IMR-90 (cell line): ENCODE measurements around the gene C11orf97. TPM values are rescaled to one million over a fixed set of nuclear protein-coding genes. Genes with fewer than 3 reads are reported as not detected.

Experiments used
- ATAC-seq: fragments of 200-7000 bp; cut with Tn5 transposase; 2 replicates; pipeline ENCODE4 v1.9.1; 2020; ENCODE audit warnings: low read depth, mild to moderate bottlenecking, moderate library complexity
- BruUV-seq: library from RNA; stranded (reverse); fragments of 400-500 nt; replicated peaks from 2 replicates; lab custom pipeline; 2021; lab: Mats Ljungman, UMichigan
- CTCF ChIA-PET: fragments of 300-600 bp; formaldehyde crosslinking; extraction: SDS; loops from one replicate; lab custom pipeline; 2021; ENCODE audit warnings: antibody characterized with exemption; lab: Yijun Ruan, JAX
- POLR2A ChIA-PET: fragments of 300-600 bp; sonication (Branson Sonifier 250); formaldehyde crosslinking; loops from one replicate; lab custom pipeline; 2022; ENCODE audit warnings: antibody characterized with exemption; ENCODE audit not compliant: unreplicated experiment; lab: Charles Lee
- DNase-seq: peaks from one replicate; pipeline ENCODE4 v3.0.0; 2013
- H2AFZ ChIP-seq: replicated peaks from 2 replicates; pipeline ENCODE3; 2013; ENCODE audit warnings: low read length, mild to moderate bottlenecking; ENCODE audit not compliant: poor library complexity
- H2AK5ac ChIP-seq: 2 replicates; pipeline ENCODE4 v1.6.1; 2013; ENCODE audit warnings: low read depth, low read length, inconsistent platforms
- H2AK9ac ChIP-seq: replicated peaks from 2 replicates; pipeline ENCODE3; 2013; ENCODE audit warnings: mild to moderate bottlenecking, low read depth, low read length, moderate library complexity; ENCODE audit not compliant: poor library complexity
- H2BK120ac ChIP-seq: 2 replicates; pipeline ENCODE4 v1.6.1; 2013; ENCODE audit warnings: low read depth, low read length, inconsistent platforms
- H2BK15ac ChIP-seq: 3 replicates; pipeline ENCODE4 v1.6.1; 2013; ENCODE audit warnings: low read depth, low read length, inconsistent platforms
- H2BK20ac ChIP-seq: 2 replicates; pipeline ENCODE4 v1.6.1; 2013; ENCODE audit warnings: low read depth, mild to moderate bottlenecking, inconsistent platforms, low read length, moderate library complexity
- H2BK5ac ChIP-seq: 2 replicates; pipeline ENCODE4 v1.6.1; 2013; ENCODE audit warnings: mild to moderate bottlenecking, low read depth, low read length, inconsistent platforms; ENCODE audit not compliant: poor library complexity, severe bottlenecking
- H3K14ac ChIP-seq: replicated peaks from 2 replicates; pipeline ENCODE4 v1.6.1; 2013; ENCODE audit warnings: low read depth, low read length, inconsistent platforms
- H3K18ac ChIP-seq: 2 replicates; pipeline ENCODE4 v1.6.1; 2013; ENCODE audit warnings: low read depth, low read length, control low read depth
- H3K23ac ChIP-seq: 2 replicates; pipeline ENCODE4 v1.6.1; 2013; ENCODE audit warnings: low read depth, low read length, inconsistent platforms
- H3K27ac ChIP-seq: 2 replicates; pipeline ENCODE4 v1.5.1; 2013; ENCODE audit warnings: mild to moderate bottlenecking, control low read depth, low read length; ENCODE audit not compliant: insufficient read depth
- H3K27me3 ChIP-seq: 2 replicates; pipeline ENCODE4 v1.6.1; 2013; ENCODE audit warnings: low read length; ENCODE audit not compliant: control insufficient read depth, insufficient read depth
- H3K36me3 ChIP-seq: 2 replicates; pipeline ENCODE4 v1.6.1; 2013; ENCODE audit warnings: low read length, mixed read lengths; ENCODE audit not compliant: control insufficient read depth, insufficient read depth
- H3K4ac ChIP-seq: 2 replicates; pipeline ENCODE4 v1.6.1; 2013; ENCODE audit warnings: low read depth, low read length, inconsistent platforms
- H3K4me1 ChIP-seq: 2 replicates; pipeline ENCODE4 v1.6.1; 2013; ENCODE audit warnings: low read length, mixed read lengths; ENCODE audit not compliant: control insufficient read depth, insufficient read depth
- H3K4me2 ChIP-seq: 2 replicates; pipeline ENCODE4 v1.6.1; 2013; ENCODE audit warnings: low read depth, mild to moderate bottlenecking, control low read depth, low read length, moderate library complexity
- H3K4me3 ChIP-seq: 2 replicates; pipeline ENCODE4 v1.5.1; 2013; ENCODE audit warnings: low read depth, mild to moderate bottlenecking, control low read depth, low read length, moderate library complexity; ENCODE audit not compliant: insufficient read depth
- H3K56ac ChIP-seq: 2 replicates; pipeline ENCODE4 v1.6.1; 2013; ENCODE audit warnings: low read length, inconsistent platforms; ENCODE audit not compliant: insufficient read depth; ENCODE audit errors: extremely low read depth
- H3K79me1 ChIP-seq, 2 experiments: 2 replicates each; pipeline ENCODE4 v1.6.1; 2013; ENCODE audit warnings: low read length in 2 of 2, inconsistent platforms in 1 of 2, low read depth in 1 of 2
- H3K9ac ChIP-seq: 2 replicates; pipeline ENCODE4 v1.6.1; 2013; ENCODE audit warnings: low read depth, low read length, control low read depth
- H3K9me1 ChIP-seq: 2 replicates; pipeline ENCODE4 v1.6.1; 2013; ENCODE audit warnings: low read length, inconsistent platforms; ENCODE audit not compliant: insufficient read depth
- H3K9me3 ChIP-seq: 2 replicates; pipeline ENCODE4 v1.6.1; 2013; ENCODE audit warnings: low read length; ENCODE audit not compliant: control insufficient read depth, insufficient read depth
- H4K20me1 ChIP-seq: 2 replicates; pipeline ENCODE4 v1.6.1; 2013; ENCODE audit warnings: low read length, inconsistent platforms; ENCODE audit not compliant: insufficient read depth
- H4K5ac ChIP-seq: 2 replicates; pipeline ENCODE4 v1.6.1; 2013; ENCODE audit warnings: mild to moderate bottlenecking, low read depth, low read length, control low read depth
- H4K8ac ChIP-seq, 2 experiments: 2 replicates each; pipeline ENCODE4 v1.6.1; 2013; ENCODE audit warnings: low read depth in 2 of 2, low read length in 2 of 2, control low read depth in 1 of 2, inconsistent platforms in 1 of 2
- H4K91ac ChIP-seq: 2 replicates; pipeline ENCODE4 v1.6.1; 2013; ENCODE audit warnings: low read depth, low read length, inconsistent platforms; ENCODE audit not compliant: insufficient read depth
- FOS ChIP-seq: fragments of 150-350 bp; IDR thresholded peaks from 2 replicates; pipeline ENCODE4 v1.6.1; 2016; ENCODE audit warnings: low read depth, low read length
- WGBS, 2 experiments: methylation state at CpG; one replicate each; pipeline versions ENCODE4 v1.1.5 to v1.1.7; 2013; ENCODE audit warnings: missing lambda C conversion rate in 2 of 2; ENCODE audit not compliant: insufficient read length in 1 of 2; ENCODE audit errors: extremely low coverage in 2 of 2; 5-methylcytosine and 5-hydroxymethylcytosine counted together
- dilution Hi-C: fragments of 300-500 bp; cut with HindIII; formaldehyde crosslinking; loops from one replicate; pipeline ENCODE4 v1.14.3; 2018; ENCODE audit warnings: low sequenced_read_pairs; ENCODE audit not compliant: unreplicated experiment
- in situ Hi-C: fragments of 300-500 bp; cut with MboI; formaldehyde crosslinking; loops from 3 replicates; pipeline ENCODE4 v1.14.3; 2019; ENCODE audit warnings: low sequenced_read_pairs, inconsistent platforms, mixed read lengths
- intact Hi-C: fragments of 100-400 bp; cut with micrococcal nuclease; formaldehyde crosslinking; loops from 2 replicates; pipeline ENCODE4 v1.10.0; 2022
- polyA plus RNA-seq, 3 experiments: library from polyadenylated mRNA; depleted of rRNA; stranded (reverse); fragments of >200 nt; gene quantifications; 2 replicates each; pipeline ENCODE4 v1.2.3, GENCODE V29; 2012; ENCODE audit warnings: low replicate concordance in 1 of 3
- total RNA-seq: library from RNA; depleted of rRNA; stranded (reverse); fragments of >200 nt; gene quantifications from 2 replicates; pipeline ENCODE4 v1.2.3, GENCODE V29; 2012
- TF ChIP-seq, protein P1 (sequence below): conservative IDR thresholded peaks from 2 replicates; pipeline ENCODE4 v1.5.1; 2012; ENCODE audit warnings: mild to moderate bottlenecking, low read depth, low read length, improper control_type of control experiment

The C11orf97 gene
- total and polyA plus RNA-seq, 2 of the 4 experiments (the other 2 are of a cell fraction) = not detected

DNA sequence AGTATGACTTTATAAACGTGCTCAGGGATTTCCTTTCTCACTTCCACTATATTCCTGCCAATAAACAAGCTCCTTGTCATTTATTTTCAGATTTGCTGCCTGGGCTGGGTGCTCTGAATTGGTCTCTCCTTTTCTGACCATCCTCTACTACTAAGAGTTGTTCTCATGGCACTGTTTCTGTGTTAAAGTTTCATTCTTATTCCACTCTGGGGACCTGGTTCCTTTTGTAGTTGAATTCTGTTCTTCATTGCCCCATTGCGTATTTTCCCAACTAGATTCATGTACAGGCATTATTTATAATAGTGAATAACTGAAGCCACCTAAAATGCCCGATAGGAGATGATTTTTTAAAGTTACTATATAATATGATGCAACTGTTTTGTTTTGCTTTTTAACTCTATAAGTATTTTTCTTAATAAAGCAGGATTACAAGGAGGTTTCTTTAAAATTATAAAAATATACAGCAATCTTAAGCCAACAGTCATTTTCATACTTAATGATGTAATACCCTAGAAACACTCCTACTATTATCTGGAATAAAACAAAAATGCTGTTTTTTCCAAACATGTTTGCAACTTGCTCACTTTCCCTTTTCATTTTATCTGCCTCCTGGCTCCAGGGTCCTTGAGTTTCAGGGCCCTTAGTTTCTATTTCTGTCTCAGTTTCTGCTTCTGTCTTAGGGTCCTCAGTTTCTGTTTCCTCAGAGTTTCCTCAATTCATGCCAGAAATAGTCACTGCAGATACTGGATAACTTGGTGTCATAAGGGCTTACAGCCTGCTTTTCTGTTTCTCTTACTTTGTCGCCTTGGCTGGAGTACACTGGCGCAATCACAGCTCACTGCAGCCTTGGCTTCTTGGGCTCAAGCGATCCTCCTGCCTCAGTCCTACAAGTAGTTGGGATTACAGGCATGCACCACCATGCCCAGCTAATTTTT lies 21.7 kb downstream of the C11orf97 start:
- no peak overlapping the region for H2BK20ac ChIP-seq
- H3K9me3 ChIP-seq = no peaks in the 10 kb centered on the region
- dilution Hi-C loops (no loop called here), intact Hi-C loops (no loop called here), in situ Hi-C loops (no loop called here)
- H3K4ac ChIP-seq = no peak overlapping the region
- H3K4me2 ChIP-seq = no peak overlapping the region
- H3K4me3 ChIP-seq = no peak overlapping the region
- no peak overlapping the region for H3K23ac ChIP-seq
- peaks cover 3% of the 10 kb centered on the region for H3K4me1 ChIP-seq
- no peak overlapping the region for H2BK15ac ChIP-seq
- H4K8ac ChIP-seq = no peak overlapping the region
- no peak overlapping the region for H2AK9ac ChIP-seq
- no peak overlapping the region for H3K56ac ChIP-seq
- peaks cover 1% of the 10 kb centered on the region; the same call in 1 of the 2 replicates for H3K27me3 ChIP-seq
- no peak overlapping the region for H3K18ac ChIP-seq
- ChIA-PET POLR2A (no interaction called here), CTCF (interaction anchor here (1.0 kb wide), 1 partner anchor 12 kb away, joined by 5 read pairs; no protein-coding TSS in a partner anchor)
- H3K9ac ChIP-seq = no peak overlapping the region
- no peak for TF ChIP-seq FOS
- TF ChIP-seq, protein P1, sequence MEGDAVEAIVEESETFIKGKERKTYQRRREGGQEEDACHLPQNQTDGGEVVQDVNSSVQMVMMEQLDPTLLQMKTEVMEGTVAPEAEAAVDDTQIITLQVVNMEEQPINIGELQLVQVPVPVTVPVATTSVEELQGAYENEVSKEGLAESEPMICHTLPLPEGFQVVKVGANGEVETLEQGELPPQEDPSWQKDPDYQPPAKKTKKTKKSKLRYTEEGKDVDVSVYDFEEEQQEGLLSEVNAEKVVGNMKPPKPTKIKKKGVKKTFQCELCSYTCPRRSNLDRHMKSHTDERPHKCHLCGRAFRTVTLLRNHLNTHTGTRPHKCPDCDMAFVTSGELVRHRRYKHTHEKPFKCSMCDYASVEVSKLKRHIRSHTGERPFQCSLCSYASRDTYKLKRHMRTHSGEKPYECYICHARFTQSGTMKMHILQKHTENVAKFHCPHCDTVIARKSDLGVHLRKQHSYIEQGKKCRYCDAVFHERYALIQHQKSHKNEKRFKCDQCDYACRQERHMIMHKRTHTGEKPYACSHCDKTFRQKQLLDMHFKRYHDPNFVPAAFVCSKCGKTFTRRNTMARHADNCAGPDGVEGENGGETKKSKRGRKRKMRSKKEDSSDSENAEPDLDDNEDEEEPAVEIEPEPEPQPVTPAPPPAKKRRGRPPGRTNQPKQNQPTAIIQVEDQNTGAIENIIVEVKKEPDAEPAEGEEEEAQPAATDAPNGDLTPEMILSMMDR = no peak
- no peak overlapping the region for H2BK5ac ChIP-seq
- H3K9me1 ChIP-seq = 0 out of 2 replicates have a peak, but pooled peaks cover 3% of the 10 kb centered on the region
- no peaks in the 10 kb centered on the region for H4K20me1 ChIP-seq
- H3K79me1 ChIP-seq = no peaks in the 10 kb centered on the region
- no peak overlapping the region for H2AK5ac ChIP-seq
- H3K27ac ChIP-seq = no peak overlapping the region
- H4K5ac ChIP-seq = no peak overlapping the region
- no peak for ATAC-seq
- BruUV-seq = no TSS peak
- no peaks in the 10 kb centered on the region for H3K36me3 ChIP-seq
- no peak overlapping the region for H3K14ac ChIP-seq
- WGBS, 2 experiments = no CpG with 5 or more reads among the region's 6 CpGs
- no peak overlapping the region for H2BK120ac ChIP-seq
- no peak overlapping the region for H2AFZ ChIP-seq
- DNase-seq = no peak
- no peak overlapping the region for H4K91ac ChIP-seq
